ENCODE results near the gene KIAA1328.

KIAA1328 gene

GRCh38 chr18:36888778-36889177 is 59.9 kb downstream of the KIAA1328 start:
- H3K27ac ChIP-seq (replicated peaks), result no peak overlapping the region
- DNase-seq (ENCODE audit: low read depth in 1 of 2, low spot score in 1 of 2), result no peak
- TF ChIP-seq GABPA (IDR thresholded peaks at IDR 0.05; ENCODE audit: low read depth) (no peak), REST (IDR thresholded peaks at IDR 0.05; ENCODE audit: insufficient replicate concordance, low read depth) (no peak), POLR2AphosphoS5 (IDR thresholded peaks at IDR 0.05; ENCODE audit: low read depth) (no peak), SPI1 (IDR thresholded peaks at IDR 0.05; ENCODE audit: borderline replicate concordance, low read depth) (no peak), CTCF (IDR thresholded peaks at IDR 0.05; ENCODE audit: insufficient read depth, low read length) (no peak)

GRCh38 chr18:36889321-36889720 is 60.4 kb downstream of the KIAA1328 start:
- H3K4me3 ChIP-seq (replicated peaks; ENCODE audit: insufficient read depth, low read length), result no peak overlapping the region
- H3K27me3 ChIP-seq (ENCODE audit: insufficient read depth, poor library complexity, severe bottlenecking), result no peaks in the 10 kb centered on the region
- H3K27ac ChIP-seq (replicated peaks), result no peak overlapping the region
- no peak for DNase-seq (ENCODE audit: low read depth in 1 of 2, low spot score in 1 of 2)
- TF ChIP-seq POLR2AphosphoS5 (IDR thresholded peaks at IDR 0.05; ENCODE audit: low read depth) (no peak), GABPA (IDR thresholded peaks at IDR 0.05; ENCODE audit: low read depth) (no peak), REST (IDR thresholded peaks at IDR 0.05; ENCODE audit: insufficient replicate concordance, low read depth) (no peak), CTCF (IDR thresholded peaks at IDR 0.05; ENCODE audit: insufficient read depth, low read length) (no peak), SPI1 (IDR thresholded peaks at IDR 0.05; ENCODE audit: borderline replicate concordance, low read depth) (no peak)

More at GRCh38 chr18:36888778-36889177, 59.9 kb downstream of the KIAA1328 start:
- H3K4me3 ChIP-seq (replicated peaks; ENCODE audit: insufficient read depth, low read length), result no peak overlapping the region
- H3K27me3 ChIP-seq (ENCODE audit: insufficient read depth, poor library complexity, severe bottlenecking), result no peaks in the 10 kb centered on the region

- H3K27me3 ChIP-seq (ENCODE audit: insufficient read depth, poor library complexity, severe bottlenecking), result no peaks in the 10 kb centered on the region
- no peak overlapping the region for H3K4me3 ChIP-seq (replicated peaks; ENCODE audit: insufficient read depth, low read length)
- TF ChIP-seq REST (IDR thresholded peaks at IDR 0.05; ENCODE audit: insufficient replicate concordance, low read depth) (no peak), GABPA (IDR thresholded peaks at IDR 0.05; ENCODE audit: low read depth) (no peak), CTCF (IDR thresholded peaks at IDR 0.05; ENCODE audit: insufficient read depth, low read length) (no peak)
- no peak for DNase-seq (ENCODE audit: low read depth in 1 of 2, low spot score in 1 of 2)
- no peak overlapping the region for H3K27ac ChIP-seq (replicated peaks)
Observed at GRCh38 chr18:36889742-36890141, 60.8 kb downstream of the KIAA1328 start.
